DOHH2 (cell line): Measurements from ENCODE around the gene SLC2A9.

Source experiments
- EZH2phosphoT487 ChIP-seq: fragments of 200-600 bp; sonication (generic); IDR thresholded peaks from 2 replicates; pipeline ENCODE4 v1.6.1; 2017; ENCODE audit warnings: borderline replicate concordance, mild to moderate bottlenecking, antibody characterized with exemption, low read length, moderate library complexity, mixed read lengths
- TF ChIP-seq, protein P1 (sequence below): fragments of 200-600 bp; sonication (generic); IDR thresholded peaks from one replicate; pipeline ENCODE4 v1.5.1; 2014; ENCODE audit warnings: antibody characterized with exemption, mild to moderate bottlenecking, low read depth, low read length; ENCODE audit not compliant: poor library complexity, severe bottlenecking

DNA sequence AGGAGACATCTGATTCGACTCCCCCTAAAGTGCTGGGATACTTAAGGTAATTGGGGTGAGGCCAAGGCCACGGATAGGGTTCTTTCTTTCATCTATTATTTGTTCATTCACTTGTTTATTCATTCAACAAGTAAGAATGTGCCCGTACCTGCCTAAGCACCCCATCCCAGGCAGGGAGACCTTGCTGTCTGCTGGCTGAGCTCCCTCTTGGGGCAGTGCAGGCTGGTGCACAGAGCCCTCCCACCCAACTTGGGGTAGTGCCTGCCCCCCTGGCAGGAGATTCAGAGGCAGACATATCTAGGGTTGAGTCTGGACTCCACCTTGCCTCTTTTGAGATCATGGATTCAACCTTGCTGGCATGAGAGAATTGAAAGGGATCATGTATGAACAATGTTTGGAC, 144.2 kb downstream of the SLC2A9 start:
- TF ChIP-seq, protein P1, sequence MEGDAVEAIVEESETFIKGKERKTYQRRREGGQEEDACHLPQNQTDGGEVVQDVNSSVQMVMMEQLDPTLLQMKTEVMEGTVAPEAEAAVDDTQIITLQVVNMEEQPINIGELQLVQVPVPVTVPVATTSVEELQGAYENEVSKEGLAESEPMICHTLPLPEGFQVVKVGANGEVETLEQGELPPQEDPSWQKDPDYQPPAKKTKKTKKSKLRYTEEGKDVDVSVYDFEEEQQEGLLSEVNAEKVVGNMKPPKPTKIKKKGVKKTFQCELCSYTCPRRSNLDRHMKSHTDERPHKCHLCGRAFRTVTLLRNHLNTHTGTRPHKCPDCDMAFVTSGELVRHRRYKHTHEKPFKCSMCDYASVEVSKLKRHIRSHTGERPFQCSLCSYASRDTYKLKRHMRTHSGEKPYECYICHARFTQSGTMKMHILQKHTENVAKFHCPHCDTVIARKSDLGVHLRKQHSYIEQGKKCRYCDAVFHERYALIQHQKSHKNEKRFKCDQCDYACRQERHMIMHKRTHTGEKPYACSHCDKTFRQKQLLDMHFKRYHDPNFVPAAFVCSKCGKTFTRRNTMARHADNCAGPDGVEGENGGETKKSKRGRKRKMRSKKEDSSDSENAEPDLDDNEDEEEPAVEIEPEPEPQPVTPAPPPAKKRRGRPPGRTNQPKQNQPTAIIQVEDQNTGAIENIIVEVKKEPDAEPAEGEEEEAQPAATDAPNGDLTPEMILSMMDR: no peak
- no peak for TF ChIP-seq EZH2phosphoT487
